Transverse colon (tissue), 4 donors: Measurements from ENCODE around the gene INPP5B.

Experiments used
- POLR2A ChIP-seq: fragments of 450-650 bp; IDR thresholded peaks from one replicate; pipeline ENCODE4 v1.6.1; 2016; ENCODE audit warnings: antibody characterized with exemption, mild to moderate bottlenecking, moderate library complexity
- POLR2AphosphoS5 ChIP-seq, 3 donors: sonication (generic); formaldehyde crosslinking; IDR thresholded peaks; one replicate each; pipeline ENCODE4 v1.6.1; 2016; ENCODE audit warnings: antibody characterized with exemption in 3 of 3
- TF ChIP-seq, protein P1 (sequence below), 5 experiments: fragments of 200-600 bp in 3 of 5; fragments of 450-650 bp in 2 of 5; sonication (generic) in 3 of 5; IDR thresholded peaks; 1 replicate in 2 of 5; 2 replicates in 3 of 5; pipeline ENCODE4 v1.5.1; 2016 to 2017; ENCODE audit warnings: antibody characterized with exemption in 5 of 5, inconsistent platforms in 3 of 5, mild to moderate bottlenecking in 2 of 5, moderate library complexity in 1 of 5

- TF ChIP-seq, protein P1, sequence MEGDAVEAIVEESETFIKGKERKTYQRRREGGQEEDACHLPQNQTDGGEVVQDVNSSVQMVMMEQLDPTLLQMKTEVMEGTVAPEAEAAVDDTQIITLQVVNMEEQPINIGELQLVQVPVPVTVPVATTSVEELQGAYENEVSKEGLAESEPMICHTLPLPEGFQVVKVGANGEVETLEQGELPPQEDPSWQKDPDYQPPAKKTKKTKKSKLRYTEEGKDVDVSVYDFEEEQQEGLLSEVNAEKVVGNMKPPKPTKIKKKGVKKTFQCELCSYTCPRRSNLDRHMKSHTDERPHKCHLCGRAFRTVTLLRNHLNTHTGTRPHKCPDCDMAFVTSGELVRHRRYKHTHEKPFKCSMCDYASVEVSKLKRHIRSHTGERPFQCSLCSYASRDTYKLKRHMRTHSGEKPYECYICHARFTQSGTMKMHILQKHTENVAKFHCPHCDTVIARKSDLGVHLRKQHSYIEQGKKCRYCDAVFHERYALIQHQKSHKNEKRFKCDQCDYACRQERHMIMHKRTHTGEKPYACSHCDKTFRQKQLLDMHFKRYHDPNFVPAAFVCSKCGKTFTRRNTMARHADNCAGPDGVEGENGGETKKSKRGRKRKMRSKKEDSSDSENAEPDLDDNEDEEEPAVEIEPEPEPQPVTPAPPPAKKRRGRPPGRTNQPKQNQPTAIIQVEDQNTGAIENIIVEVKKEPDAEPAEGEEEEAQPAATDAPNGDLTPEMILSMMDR (IDR thresholded peaks at IDR 0.05), result no peak
- TF ChIP-seq POLR2AphosphoS5 (IDR thresholded peaks at IDR 0.05) (no peak), POLR2A (no peak)
Observed at GRCh38 chr1:37965301-37965700, 18.4 kb upstream of the INPP5B start.
